Measurements from ENCODE around the gene ABHD17C.
"Not testable (repeated sequence)": the region's sequence is repeated elsewhere in the genome, so short reads cannot be mapped to it uniquely, and the experiment has no call there.

Gene ABHD17C

GRCh38 chr15:80695099-80695910 is at the start of gene ABHD17C:
TSS of gene ABHD17C (plus strand) at chr15:80695310. CDS start at chr15:80695430, 120 bp downstream.
- peak; percentile 95 for DNase-seq (ENCODE audit: low spot score)

GRCh38 chr15:80645494-80646065 is 49.5 kb upstream of the ABHD17C start:
- DNase-seq (ENCODE audit: low spot score) = no peak

- not testable (repeated sequence) for DNase-seq (ENCODE audit: low spot score)
These were observed 47.7 kb upstream of the ABHD17C start for GRCh38 chr15:80647424-80647823.

- no peak for DNase-seq (ENCODE audit: low spot score)
These were observed 40.8 kb upstream of the ABHD17C start for GRCh38 chr15:80654299-80654698.

- DNase-seq (ENCODE audit: low spot score) = no peak
These were observed 35.7 kb upstream of the ABHD17C start for GRCh38 chr15:80659375-80659774.

- peak; percentile 76 for DNase-seq (ENCODE audit: low spot score)
These were observed 35.0 kb upstream of the ABHD17C start for GRCh38 chr15:80660119-80660518.

- no peak for DNase-seq (ENCODE audit: low spot score)
These were observed 33.0 kb upstream of the ABHD17C start for GRCh38 chr15:80662129-80662528.

- no peak for DNase-seq (ENCODE audit: low spot score)
These were observed 32.2 kb upstream of the ABHD17C start for GRCh38 chr15:80662757-80663553.

- DNase-seq (ENCODE audit: low spot score) = no peak
These were observed 30.0 kb upstream of the ABHD17C start for GRCh38 chr15:80665151-80665550.

- DNase-seq (ENCODE audit: low spot score) = no peak
These were observed 27.2 kb upstream of the ABHD17C start for GRCh38 chr15:80667936-80668335.

GRCh38 chr15:80668546-80669236 is 26.4 kb upstream of the ABHD17C start:
- DNase-seq (ENCODE audit: low spot score) = no peak

- DNase-seq (ENCODE audit: low spot score) = peak; percentile 16
These were observed 25.3 kb upstream of the ABHD17C start for GRCh38 chr15:80669663-80670273.

- DNase-seq (ENCODE audit: low spot score) = no peak
These were observed 21.4 kb upstream of the ABHD17C start for GRCh38 chr15:80673561-80674244.

- peak; percentile 32 for DNase-seq (ENCODE audit: low spot score)
These were observed 20.9 kb upstream of the ABHD17C start for GRCh38 chr15:80674245-80674614.

GRCh38 chr15:80677041-80677440 is 18.1 kb upstream of the ABHD17C start:
- DNase-seq (ENCODE audit: low spot score) = no peak

GRCh38 chr15:80679167-80679803 is 15.8 kb upstream of the ABHD17C start:
- no peak for DNase-seq (ENCODE audit: low spot score)

- DNase-seq (ENCODE audit: low spot score) = no peak
These were observed 15.3 kb upstream of the ABHD17C start for GRCh38 chr15:80679804-80680175.

GRCh38 chr15:80682201-80682600 is 12.9 kb upstream of the ABHD17C start:
- no peak for DNase-seq (ENCODE audit: low spot score)

- no peak for DNase-seq (ENCODE audit: low spot score)
These were observed 10.4 kb upstream of the ABHD17C start for GRCh38 chr15:80684697-80685096.

- no peak for DNase-seq (ENCODE audit: low spot score)
These were observed 9.5 kb upstream of the ABHD17C start for GRCh38 chr15:80685628-80686027.

- DNase-seq (ENCODE audit: low spot score) = no peak
These were observed 5.8 kb upstream of the ABHD17C start for GRCh38 chr15:80689294-80689693.
